HCT116 (cell line): ENCODE measurements around the gene DDX55.

Experiments
- CEBPB ChIP-seq: IDR thresholded peaks from 2 replicates; pipeline ENCODE4 v1.6.1; 2012; ENCODE audit warnings: low read depth
- ELF1 ChIP-seq: IDR thresholded peaks from 2 replicates; pipeline ENCODE4 v1.6.1; 2012; ENCODE audit warnings: low read depth, borderline replicate concordance
- FOSL1 ChIP-seq: IDR thresholded peaks from 2 replicates; pipeline ENCODE4 v1.6.1; 2012; ENCODE audit warnings: low read depth
- POLR2A ChIP-seq: IDR thresholded peaks from 2 replicates; pipeline ENCODE4 v1.7.0; 2011; ENCODE audit warnings: borderline replicate concordance; ENCODE audit not compliant: insufficient read depth, insufficient read length; ENCODE audit errors: extremely low read depth
- POLR2AphosphoS5 ChIP-seq: IDR thresholded peaks from 2 replicates; pipeline ENCODE4 v1.6.1; 2011; ENCODE audit warnings: mild to moderate bottlenecking, low read depth, low read length, moderate library complexity
- SIN3A ChIP-seq: IDR thresholded peaks from 2 replicates; pipeline ENCODE4 v1.6.1; 2012; ENCODE audit warnings: low read depth
- SP1 ChIP-seq: IDR thresholded peaks from 2 replicates; pipeline ENCODE4 v1.6.1; 2012; ENCODE audit warnings: low read depth
- SRF ChIP-seq: IDR thresholded peaks from 2 replicates; pipeline ENCODE4 v1.6.1; 2012; ENCODE audit warnings: low read depth
- ZFX ChIP-seq: fragments of 450-650 bp; IDR thresholded peaks from 2 replicates; pipeline ENCODE4 v1.6.1; 2017
- ZNF274 ChIP-seq: fragments of 200-500 bp; sonication (Bioruptor generic); IDR thresholded peaks from 2 replicates; pipeline ENCODE4 v1.6.1; 2014; ENCODE audit warnings: mild to moderate bottlenecking, low read depth, low read length, inconsistent platforms
- TF ChIP-seq, protein P1 (sequence below): IDR thresholded peaks from 2 replicates; pipeline ENCODE4 v1.6.1; 2011; ENCODE audit warnings: mild to moderate bottlenecking, low read length, moderate library complexity; ENCODE audit not compliant: insufficient replicate concordance; ENCODE audit errors: extremely low read depth
- TF ChIP-seq, protein P2 (sequence below), 3 experiments: fragments of 200-600 bp in 1 of 3; sonication (generic) in 1 of 3; IDR thresholded peaks in 2 of 3; conservative IDR thresholded peaks in 1 of 3; 2 replicates each; pipeline ENCODE4 v1.5.1; 2012 to 2017; ENCODE audit warnings: low read depth in 2 of 3, low read length in 2 of 3, antibody characterized with exemption in 1 of 3, borderline replicate concordance in 1 of 3, control low read depth in 1 of 3, mild to moderate bottlenecking in 1 of 3, mixed read lengths in 1 of 3, mixed run types in 1 of 3, moderate library complexity in 1 of 3; ENCODE audit not compliant: insufficient read depth in 1 of 3
- TF ChIP-seq, protein P3 (sequence below): IDR thresholded peaks from 2 replicates; pipeline ENCODE4 v1.6.1; 2012
- TF ChIP-seq, protein P4 (sequence below): IDR thresholded peaks from 2 replicates; pipeline ENCODE4 v1.6.1; 2012; ENCODE audit warnings: low read depth

DNA sequence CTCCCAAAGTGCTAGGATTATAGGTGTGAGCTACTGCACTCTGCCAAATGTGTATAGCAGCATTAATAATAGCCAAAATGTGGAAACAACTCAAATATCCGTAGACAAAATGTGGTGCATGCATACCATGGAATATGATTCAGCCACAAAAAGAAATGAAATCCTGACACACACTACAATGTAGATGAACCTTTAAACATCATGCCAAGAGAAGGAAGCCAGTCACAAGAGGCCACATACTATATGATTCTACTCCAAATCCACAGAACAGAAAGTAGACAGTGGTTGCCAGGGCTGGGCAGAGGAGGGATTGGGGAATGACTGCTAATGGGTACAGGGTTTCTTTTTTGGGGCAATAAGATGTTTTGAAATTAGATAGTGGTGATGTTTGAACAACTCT lies 25.3 kb upstream of the DDX55 start:
- TF ChIP-seq POLR2AphosphoS5: no peak
- TF ChIP-seq POLR2A: no peak
- no peak for TF ChIP-seq ELF1
- TF ChIP-seq ZNF274: no peak
- TF ChIP-seq, protein P1, sequence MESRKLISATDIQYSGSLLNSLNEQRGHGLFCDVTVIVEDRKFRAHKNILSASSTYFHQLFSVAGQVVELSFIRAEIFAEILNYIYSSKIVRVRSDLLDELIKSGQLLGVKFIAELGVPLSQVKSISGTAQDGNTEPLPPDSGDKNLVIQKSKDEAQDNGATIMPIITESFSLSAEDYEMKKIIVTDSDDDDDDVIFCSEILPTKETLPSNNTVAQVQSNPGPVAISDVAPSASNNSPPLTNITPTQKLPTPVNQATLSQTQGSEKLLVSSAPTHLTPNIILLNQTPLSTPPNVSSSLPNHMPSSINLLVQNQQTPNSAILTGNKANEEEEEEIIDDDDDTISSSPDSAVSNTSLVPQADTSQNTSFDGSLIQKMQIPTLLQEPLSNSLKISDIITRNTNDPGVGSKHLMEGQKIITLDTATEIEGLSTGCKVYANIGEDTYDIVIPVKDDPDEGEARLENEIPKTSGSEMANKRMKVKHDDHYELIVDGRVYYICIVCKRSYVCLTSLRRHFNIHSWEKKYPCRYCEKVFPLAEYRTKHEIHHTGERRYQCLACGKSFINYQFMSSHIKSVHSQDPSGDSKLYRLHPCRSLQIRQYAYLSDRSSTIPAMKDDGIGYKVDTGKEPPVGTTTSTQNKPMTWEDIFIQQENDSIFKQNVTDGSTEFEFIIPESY: no peak
- TF ChIP-seq, protein P2, sequence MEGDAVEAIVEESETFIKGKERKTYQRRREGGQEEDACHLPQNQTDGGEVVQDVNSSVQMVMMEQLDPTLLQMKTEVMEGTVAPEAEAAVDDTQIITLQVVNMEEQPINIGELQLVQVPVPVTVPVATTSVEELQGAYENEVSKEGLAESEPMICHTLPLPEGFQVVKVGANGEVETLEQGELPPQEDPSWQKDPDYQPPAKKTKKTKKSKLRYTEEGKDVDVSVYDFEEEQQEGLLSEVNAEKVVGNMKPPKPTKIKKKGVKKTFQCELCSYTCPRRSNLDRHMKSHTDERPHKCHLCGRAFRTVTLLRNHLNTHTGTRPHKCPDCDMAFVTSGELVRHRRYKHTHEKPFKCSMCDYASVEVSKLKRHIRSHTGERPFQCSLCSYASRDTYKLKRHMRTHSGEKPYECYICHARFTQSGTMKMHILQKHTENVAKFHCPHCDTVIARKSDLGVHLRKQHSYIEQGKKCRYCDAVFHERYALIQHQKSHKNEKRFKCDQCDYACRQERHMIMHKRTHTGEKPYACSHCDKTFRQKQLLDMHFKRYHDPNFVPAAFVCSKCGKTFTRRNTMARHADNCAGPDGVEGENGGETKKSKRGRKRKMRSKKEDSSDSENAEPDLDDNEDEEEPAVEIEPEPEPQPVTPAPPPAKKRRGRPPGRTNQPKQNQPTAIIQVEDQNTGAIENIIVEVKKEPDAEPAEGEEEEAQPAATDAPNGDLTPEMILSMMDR (IDR thresholded peaks at IDR 0.05 in 2 of 3, conservative IDR thresholded peaks at IDR 0.05 in 1 of 3; ENCODE audit: borderline replicate concordance in 1 of 3, insufficient read depth in 1 of 3, low read depth in 2 of 3, low read length in 2 of 3): no peak
- no peak for TF ChIP-seq SIN3A
- no peak for TF ChIP-seq FOSL1
- TF ChIP-seq, protein P3, sequence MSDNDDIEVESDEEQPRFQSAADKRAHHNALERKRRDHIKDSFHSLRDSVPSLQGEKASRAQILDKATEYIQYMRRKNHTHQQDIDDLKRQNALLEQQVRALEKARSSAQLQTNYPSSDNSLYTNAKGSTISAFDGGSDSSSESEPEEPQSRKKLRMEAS: no peak
- TF ChIP-seq, protein P4, sequence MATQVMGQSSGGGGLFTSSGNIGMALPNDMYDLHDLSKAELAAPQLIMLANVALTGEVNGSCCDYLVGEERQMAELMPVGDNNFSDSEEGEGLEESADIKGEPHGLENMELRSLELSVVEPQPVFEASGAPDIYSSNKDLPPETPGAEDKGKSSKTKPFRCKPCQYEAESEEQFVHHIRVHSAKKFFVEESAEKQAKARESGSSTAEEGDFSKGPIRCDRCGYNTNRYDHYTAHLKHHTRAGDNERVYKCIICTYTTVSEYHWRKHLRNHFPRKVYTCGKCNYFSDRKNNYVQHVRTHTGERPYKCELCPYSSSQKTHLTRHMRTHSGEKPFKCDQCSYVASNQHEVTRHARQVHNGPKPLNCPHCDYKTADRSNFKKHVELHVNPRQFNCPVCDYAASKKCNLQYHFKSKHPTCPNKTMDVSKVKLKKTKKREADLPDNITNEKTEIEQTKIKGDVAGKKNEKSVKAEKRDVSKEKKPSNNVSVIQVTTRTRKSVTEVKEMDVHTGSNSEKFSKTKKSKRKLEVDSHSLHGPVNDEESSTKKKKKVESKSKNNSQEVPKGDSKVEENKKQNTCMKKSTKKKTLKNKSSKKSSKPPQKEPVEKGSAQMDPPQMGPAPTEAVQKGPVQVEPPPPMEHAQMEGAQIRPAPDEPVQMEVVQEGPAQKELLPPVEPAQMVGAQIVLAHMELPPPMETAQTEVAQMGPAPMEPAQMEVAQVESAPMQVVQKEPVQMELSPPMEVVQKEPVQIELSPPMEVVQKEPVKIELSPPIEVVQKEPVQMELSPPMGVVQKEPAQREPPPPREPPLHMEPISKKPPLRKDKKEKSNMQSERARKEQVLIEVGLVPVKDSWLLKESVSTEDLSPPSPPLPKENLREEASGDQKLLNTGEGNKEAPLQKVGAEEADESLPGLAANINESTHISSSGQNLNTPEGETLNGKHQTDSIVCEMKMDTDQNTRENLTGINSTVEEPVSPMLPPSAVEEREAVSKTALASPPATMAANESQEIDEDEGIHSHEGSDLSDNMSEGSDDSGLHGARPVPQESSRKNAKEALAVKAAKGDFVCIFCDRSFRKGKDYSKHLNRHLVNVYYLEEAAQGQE: no peak
- no peak for TF ChIP-seq SP1
- TF ChIP-seq SRF: no peak
- no peak for TF ChIP-seq CEBPB
- no peak for TF ChIP-seq ZFX
